GM12864 (cell line): ENCODE measurements around the gene CBX7.

Source experiments
- DNase-seq: peaks from one replicate; pipeline ENCODE4 v3.0.0-alpha.2; 2011; ENCODE audit warnings: low read depth
- H3K4me3 ChIP-seq: 2 replicates; pipeline ENCODE4 v1.5.1; 2011; ENCODE audit warnings: mild to moderate bottlenecking, low read depth, low read length, control low read depth
- TF ChIP-seq, protein P1 (sequence below): IDR thresholded peaks from 2 replicates; pipeline ENCODE4 v1.5.1; 2011; ENCODE audit warnings: low read depth, mild to moderate bottlenecking, moderate library complexity, low read length, control low read depth, inconsistent platforms; ENCODE audit errors: missing control alignments

The CBX7 gene

GRCh38 chr22:39144101-39144767, 8.2 kb downstream of the CBX7 start:
- peak overlapping the region; percentile 97 for H3K4me3 ChIP-seq
- TF ChIP-seq, protein P1, sequence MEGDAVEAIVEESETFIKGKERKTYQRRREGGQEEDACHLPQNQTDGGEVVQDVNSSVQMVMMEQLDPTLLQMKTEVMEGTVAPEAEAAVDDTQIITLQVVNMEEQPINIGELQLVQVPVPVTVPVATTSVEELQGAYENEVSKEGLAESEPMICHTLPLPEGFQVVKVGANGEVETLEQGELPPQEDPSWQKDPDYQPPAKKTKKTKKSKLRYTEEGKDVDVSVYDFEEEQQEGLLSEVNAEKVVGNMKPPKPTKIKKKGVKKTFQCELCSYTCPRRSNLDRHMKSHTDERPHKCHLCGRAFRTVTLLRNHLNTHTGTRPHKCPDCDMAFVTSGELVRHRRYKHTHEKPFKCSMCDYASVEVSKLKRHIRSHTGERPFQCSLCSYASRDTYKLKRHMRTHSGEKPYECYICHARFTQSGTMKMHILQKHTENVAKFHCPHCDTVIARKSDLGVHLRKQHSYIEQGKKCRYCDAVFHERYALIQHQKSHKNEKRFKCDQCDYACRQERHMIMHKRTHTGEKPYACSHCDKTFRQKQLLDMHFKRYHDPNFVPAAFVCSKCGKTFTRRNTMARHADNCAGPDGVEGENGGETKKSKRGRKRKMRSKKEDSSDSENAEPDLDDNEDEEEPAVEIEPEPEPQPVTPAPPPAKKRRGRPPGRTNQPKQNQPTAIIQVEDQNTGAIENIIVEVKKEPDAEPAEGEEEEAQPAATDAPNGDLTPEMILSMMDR, result no peak
- DNase-seq, result no peak

DNA sequence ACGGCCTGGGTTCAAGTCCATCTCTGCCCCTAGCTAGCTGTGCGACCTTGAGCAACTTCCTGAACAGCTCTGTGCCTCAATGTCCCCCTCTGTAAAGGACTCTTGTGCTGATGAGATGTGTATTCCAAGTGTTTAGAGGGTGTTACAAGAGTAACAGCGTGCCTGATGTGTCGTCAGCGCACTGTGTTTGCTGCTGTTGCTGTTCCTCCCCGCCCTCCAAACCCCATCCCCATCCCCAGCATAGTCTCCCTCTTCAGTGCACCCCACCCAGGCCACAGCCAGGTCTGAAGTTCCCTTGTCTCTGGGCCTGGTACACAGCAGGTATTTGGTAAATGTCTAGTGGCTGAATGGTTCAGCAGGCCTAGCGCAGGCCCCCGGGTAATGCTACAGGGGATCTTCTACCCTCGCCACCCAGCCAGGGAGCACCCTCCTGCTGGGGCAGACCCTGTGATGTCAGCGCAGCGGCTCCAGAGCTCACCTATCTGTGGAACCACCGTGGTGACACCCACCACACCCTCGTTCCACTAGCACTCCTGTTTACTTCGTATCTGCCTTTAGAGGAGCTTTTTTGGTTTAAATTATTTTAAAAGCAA, 10.3 kb downstream of the CBX7 start:
- no peak overlapping the region for H3K4me3 ChIP-seq
- TF ChIP-seq, protein P1, result no peak
- no peak for DNase-seq

GRCh38 chr22:39139933-39140332, 12.5 kb downstream of the CBX7 start:
- H3K4me3 ChIP-seq, result no peak overlapping the region
- TF ChIP-seq, protein P1, result no peak
- DNase-seq, result no peak

GRCh38 chr22:39138357-39138997, 14.0 kb downstream of the CBX7 start:
- no peak overlapping the region for H3K4me3 ChIP-seq
- DNase-seq, result no peak
- TF ChIP-seq, protein P1, result no peak

- DNase-seq, result no peak
- TF ChIP-seq, protein P1, result no peak
- H3K4me3 ChIP-seq, result no peak overlapping the region
Observed at GRCh38 chr22:39136317-39136716, 16.2 kb downstream of the CBX7 start.

DNA sequence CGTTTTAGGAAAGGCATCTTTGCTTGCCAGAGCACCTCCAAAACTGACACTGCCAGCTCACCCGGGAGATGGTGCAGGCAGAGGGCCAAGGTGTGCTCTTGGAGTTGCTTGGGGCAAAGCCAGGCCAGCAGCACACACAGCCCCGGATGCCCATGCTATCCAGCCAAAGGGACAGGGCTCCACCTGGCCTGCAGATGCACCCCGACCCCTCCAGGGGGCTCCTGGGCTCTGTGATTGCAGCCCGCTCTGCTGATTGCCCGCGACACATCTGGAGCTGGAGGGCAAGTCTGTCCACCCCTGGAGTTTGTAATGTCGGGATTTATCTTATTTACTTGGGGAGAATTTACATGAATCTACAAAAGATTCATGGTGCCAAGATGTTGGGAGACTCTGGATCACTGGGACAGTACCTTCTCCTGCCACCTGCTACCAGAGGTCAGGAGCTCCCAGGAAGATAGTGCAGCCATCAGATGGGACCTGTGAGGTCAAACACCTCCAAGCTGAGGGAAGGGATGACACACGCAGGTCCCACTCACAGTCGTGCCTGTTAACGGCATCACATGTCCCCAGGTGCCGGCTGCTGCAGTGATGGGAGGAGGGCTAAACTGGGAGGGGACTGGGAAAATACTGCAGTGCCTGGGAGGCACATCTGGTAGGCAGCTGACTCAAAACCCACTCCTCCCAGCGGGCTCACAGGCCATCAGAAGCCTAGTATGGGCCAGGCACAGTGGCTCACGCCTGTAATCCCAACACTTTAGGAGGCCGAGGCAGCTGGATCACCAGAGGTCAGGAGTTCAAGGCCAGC, 17.2 kb downstream of the CBX7 start:
- H3K4me3 ChIP-seq, result no peak overlapping the region
- TF ChIP-seq, protein P1, result peak; percentile 77
- DNase-seq, result no peak
